Fibroblast of skin of abdomen (primary cell): Measurements from ENCODE around the gene KDM2A.
A peak's percentile ranks its signal among the peaks of the same experiment; 100 is the strongest.

Experiments used
- DNase-seq: peaks from one replicate; pipeline ENCODE4 v3.0.0-alpha.2; 2013

KDM2A gene

GRCh38 chr11:67262731-67263675 is 143.9 kb downstream of the KDM2A start:
- DNase-seq = peak; percentile 77

DNA sequence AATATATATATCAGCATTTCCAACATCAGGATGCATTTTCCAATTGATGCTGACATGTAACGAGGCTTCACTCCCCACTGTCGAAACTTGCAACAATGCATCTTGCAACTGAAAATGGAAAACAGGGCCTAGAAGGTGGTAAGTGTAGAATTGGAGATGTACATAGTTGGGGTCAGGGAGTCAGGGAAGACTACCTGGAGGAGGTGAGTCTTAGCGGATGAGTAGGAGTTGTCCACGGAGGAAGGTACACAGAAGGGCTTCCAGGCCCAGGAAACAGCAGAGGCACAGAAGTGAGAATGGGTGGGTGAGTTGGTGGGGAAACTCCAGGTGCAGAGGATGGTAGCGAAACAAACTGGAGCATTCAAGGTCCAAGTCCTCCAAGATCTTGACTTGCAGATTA is 145.2 kb downstream of the KDM2A start:
- DNase-seq = no peak

DNA sequence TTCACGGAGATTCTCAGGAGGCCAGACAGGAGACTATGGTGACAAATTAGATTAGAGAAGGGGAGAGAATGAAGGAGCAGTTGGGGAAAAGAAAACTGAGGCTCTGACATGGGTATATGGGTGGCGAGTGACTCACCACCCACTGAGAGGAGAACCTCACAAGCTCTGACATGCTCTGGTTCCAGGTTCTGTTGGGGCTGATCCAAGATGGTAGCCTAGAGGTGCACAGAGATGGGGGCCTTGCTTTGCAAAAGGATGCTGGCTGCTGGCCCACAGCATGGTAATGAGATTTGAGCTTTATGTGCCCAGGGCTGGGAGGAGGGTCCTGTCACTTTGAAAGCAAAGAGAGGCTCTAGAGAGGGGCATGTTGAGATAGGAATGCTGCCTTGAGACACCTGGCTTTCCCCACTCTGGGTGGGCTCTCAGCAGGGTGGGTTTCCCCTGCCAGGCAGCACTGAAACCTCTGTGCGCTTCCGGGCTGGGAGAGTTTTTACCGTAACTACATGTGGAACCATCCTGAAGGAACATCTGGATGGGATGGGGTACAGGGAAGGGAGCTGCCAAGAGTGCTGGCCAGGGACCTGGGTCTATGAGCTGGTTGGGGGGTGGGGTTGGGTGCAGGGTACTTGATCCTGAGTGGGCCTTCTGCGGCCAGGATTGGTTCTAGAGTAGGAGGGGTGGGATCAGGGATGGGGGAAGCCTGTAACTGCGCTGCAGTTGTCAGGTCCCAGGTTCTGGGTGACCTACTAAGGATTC is 146.0 kb downstream of the KDM2A start:
- DNase-seq = no peak

- DNase-seq = peak; percentile 55
These were observed 146.8 kb downstream of the KDM2A start for GRCh38 chr11:67265633-67266448.

GRCh38 chr11:67266449-67267187 is 147.6 kb downstream of the KDM2A start, which contains the start of gene GRK2:
GRK2 (plus strand) TSS chr11:67266473; CDS start chr11:67266700, 227 bp downstream.
- peak; percentile 50 for DNase-seq

GRCh38 chr11:67267188-67268080 is 148.4 kb downstream of the KDM2A start:
- DNase-seq = no peak

DNA sequence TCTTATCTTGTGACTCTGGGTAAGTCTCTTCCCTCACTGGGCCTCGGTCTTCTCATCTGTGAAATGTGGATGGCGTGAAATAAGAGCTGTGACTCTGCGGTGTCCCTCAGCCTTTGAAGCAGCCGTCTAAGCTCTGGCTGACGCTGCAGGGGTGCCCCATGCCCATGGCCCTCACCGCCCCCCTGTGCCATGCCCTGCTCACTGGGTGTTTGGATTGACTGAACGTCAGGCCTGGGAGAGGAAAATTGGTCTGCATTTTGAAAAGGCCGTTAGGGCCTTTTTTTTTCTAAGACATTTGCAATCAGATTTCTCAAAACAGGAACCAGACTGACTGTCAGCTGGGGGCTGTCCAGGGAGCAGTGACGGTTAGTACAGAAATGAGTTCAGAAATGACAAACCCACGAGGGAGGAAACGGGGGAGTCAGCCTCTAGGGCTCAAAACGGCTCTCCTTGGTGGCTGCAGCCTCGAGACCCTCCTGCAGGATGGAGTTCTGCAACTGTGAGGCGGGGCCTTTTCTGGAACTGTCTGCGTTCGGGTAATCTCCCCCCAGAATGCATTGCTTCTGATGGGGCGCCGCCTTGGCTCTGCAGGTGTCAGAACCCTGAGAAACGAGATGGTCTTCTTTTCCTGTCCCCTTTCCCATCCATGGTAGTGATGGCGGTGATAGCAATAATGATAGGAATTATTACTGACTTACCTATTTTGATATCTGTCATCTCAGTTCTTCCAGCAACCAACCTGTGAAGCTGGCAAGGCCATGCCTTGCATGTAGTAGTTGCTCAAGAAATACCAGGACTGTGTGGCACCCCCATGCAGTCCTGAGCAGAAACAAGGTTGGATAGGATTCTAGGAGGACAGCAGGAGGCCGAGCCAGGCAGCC is 149.3 kb downstream of the KDM2A start:
- no peak for DNase-seq

DNA sequence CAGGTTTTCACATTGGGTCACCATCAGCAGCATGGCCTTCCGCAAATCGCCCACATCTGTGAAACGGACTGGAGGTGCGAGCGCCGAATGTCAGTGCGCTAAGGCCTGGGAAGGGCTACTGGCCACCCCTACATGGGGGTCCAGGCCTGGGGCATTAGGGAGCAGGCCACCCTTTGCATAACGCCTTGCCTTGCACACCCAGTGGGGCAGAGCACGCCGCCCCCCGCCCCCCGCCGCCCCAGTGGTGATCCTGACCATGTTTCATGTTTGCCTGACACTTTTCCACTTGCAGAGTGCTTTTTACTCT is 149.9 kb downstream of the KDM2A start:
- DNase-seq = no peak

GRCh38 chr11:67269401-67270255 is 150.6 kb downstream of the KDM2A start:
- DNase-seq = no peak

GRCh38 chr11:67270256-67271204 is 151.5 kb downstream of the KDM2A start:
- peak; percentile 16 for DNase-seq

GRCh38 chr11:67271205-67271540 is 152.1 kb downstream of the KDM2A start:
- no peak for DNase-seq

DNA sequence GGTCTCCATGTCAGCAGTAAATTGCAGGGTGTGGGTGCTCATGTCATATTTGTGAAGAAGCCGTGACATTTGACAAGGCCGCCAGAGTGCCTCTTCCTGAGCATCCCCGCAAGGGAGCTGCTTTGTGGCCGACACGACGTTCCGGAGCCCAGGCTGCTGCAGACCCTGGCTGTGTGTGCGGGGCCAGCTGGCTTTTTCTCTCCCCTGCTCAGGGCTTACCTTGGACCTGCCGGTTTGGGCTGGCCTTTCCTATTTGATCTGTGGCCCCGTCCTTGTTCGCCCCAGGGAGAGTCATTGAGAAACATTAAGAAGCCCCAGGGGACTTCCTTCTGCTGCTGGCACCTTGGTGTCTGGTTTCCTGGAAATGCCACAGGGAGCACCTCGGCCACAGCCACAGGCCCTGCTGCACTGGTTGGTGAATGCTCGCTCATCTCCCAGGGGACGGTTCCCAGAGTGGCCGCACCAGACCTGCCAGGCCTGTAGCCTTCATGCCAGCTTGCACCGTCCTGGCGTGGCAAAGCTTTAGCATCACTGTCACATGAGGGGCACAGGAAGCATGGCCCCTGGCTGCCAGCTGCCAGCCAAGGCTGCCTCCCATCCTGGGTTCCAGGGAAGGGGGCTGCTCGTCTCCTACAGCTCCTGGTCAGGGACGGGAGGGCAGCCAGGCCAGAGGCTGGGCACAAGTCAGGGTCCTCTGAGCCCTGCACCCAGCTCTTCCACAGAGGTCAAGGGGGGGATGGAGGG is 152.7 kb downstream of the KDM2A start:
- DNase-seq = no peak

DNA sequence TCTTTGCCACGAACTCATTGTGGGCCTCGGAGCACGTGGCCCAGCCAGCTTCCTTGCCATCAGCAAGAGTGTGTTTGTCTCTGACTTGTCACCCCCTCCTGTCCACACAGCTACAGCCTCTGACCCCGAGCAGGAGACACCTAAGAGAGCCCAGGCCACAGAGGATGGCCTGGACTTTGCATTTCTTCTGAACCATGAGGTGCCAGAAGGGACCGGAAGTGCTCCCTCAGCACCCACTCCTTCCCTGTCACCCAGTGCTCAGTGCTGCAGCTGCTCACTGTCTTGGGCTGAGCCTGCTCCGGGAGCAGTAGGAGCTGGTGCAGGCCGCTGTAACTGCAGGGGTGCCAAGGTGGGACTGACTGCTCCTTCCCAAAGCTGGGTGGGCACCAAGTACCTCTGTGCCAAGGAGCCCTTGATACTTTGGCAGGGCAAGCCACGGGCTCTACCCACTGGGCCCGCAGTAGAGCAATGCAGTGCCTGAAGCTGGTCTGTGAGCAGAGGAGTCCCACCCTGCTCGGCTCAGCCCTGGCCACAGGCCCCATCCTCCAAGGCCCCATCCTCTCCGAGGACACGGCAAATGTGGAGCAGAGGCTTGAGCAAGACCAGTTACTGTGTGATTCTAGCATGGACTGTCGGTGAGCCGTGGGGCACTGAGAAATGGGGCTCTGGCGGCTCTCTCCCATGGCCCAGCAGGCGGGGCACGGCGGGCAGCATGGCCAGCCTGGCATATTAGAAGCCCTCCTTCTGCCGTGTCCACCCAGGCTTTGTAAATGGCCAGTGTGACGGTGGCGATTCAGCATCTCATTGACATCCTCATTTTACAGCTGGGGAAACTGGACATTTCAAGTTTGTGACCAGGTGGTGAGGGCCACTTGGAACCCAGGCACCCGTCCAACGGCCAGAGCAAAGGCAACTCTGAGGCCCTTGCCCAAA is 153.5 kb downstream of the KDM2A start:
- DNase-seq = no peak

- no peak for DNase-seq
These were observed 154.4 kb downstream of the KDM2A start for GRCh38 chr11:67273260-67273990.
